ENCODE results near the gene MPRIP.

MPRIP gene

DNA sequence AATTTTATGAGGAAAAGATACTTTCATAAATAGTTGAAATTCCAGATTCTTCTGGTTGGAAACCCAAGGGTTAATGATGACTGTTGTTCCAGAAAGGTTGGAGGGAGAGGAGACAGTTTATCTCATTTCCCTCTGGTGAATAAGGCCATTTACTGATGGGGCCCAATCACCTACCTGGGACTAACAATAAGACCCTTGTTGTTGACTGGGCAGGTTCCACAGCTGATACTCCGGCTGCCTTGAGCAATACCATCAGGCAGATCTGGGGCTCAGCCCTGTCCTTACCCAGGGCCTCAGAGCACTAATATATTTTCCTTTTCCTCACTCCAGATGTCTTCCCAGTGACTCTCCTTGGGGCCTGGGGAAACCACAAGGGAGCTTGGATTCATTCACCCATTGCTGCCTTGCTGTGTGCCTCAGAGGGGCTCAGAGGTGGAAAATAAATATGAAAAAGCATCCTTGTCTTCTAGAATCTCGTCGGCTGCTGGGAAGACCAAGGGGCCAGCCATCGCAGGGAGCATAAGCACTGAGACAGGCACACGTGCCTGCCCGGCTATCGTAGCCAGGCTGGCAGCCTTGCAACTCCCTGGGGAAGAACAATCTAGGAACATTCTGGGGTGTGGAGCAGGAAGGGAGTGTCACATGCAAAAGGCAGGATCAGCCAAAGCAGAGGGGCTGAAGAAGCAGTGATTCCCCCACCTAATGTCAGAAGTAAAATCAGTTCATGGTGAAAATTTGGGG, 54.4 kb downstream of the MPRIP start:
- Mint-ChIP-seq H3K9me3 (no peaks in the 10 kb centered on the region), H3K27me3 (ENCODE audit: low read depth) (no peaks in the 10 kb centered on the region), H3K27ac (no peak overlapping the region), H3K36me3 (ENCODE audit: low read depth) (peaks cover 4% of the 10 kb centered on the region), H3K4me3 (no peak overlapping the region), H3K4me1 (ENCODE audit: low read depth) (peaks cover 3% of the 10 kb centered on the region)
- DNase-seq (ENCODE audit: low spot score), result no peak

DNA sequence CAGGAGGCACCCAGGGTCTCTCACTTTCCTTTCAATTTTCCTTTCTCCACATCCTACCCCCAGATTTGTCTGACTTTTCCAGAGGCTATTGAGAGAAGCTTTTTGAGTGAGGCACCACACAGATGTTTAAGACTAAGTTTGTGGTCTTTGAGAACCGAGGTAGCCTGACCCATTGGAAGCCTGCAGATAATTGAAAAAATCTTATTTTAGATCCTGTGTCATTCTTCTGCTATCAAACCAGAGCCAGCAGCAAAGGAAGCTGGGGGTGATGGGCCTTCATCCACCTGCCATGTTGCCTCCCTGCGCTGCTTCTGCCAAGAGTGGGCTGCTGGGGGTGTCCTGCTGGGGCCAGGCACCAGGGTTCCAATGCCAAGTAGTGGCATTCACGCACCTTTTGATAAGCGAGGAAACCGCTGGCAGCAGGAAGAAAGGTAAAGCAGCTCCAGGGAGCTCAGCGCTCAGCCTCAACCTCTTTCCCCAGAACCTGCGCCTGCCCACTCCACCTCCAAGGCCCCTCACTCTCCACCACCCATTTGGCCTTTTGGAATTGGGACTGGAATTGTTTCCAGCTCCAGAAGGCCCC, 55.6 kb downstream of the MPRIP start:
- no peak for DNase-seq (ENCODE audit: low spot score)
- no peak overlapping the region for H3K27ac Mint-ChIP-seq

DNA sequence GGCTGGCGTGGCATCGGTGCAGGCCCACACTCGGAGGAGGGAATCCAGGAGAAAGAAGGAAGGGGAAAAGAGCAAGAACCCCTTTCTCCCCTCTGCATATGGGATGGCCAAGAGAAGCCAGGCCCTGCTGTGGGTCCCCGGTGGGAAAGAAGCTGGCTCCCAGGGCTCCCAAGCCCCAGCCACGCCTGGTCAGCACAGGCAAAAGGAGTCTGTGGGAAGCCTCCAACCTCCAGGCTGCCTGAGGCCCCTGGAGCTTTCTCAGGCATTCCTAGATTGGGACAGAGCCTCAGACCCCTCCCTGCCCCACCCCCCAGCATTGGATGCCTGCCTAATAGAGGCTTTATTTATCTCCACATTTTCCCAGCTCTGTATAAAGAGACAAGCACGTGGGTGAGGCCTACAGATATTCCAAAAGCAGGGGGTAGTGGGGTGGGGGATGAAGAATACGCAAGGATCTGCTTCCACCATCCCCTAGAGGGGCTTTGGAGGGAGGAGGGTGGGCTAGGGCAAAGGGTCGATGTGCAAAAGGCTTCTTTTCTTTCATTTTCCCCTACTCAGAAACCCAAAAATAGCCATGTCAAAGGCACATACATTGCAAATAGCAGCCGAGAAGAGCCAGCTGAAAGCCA, 56.4 kb downstream of the MPRIP start:
- no peaks in the 10 kb centered on the region for H3K27me3 Mint-ChIP-seq (ENCODE audit: low read depth)
- H3K4me3 Mint-ChIP-seq, result no peak overlapping the region
- peaks cover 4% of the 10 kb centered on the region for H3K36me3 Mint-ChIP-seq (ENCODE audit: low read depth)
- peaks cover 3% of the 10 kb centered on the region for H3K4me1 Mint-ChIP-seq (ENCODE audit: low read depth)
- no peaks in the 10 kb centered on the region for H3K9me3 Mint-ChIP-seq
- DNase-seq (ENCODE audit: low spot score), result no peak
- H3K27ac Mint-ChIP-seq, result no peak overlapping the region

More for the DNA sequence above, 55.6 kb downstream of the MPRIP start:
- no peaks in the 10 kb centered on the region for H3K27me3 Mint-ChIP-seq (ENCODE audit: low read depth)
- peaks cover 4% of the 10 kb centered on the region for H3K36me3 Mint-ChIP-seq (ENCODE audit: low read depth)
- H3K9me3 Mint-ChIP-seq, result no peaks in the 10 kb centered on the region
- H3K4me1 Mint-ChIP-seq (ENCODE audit: low read depth), result peaks cover 3% of the 10 kb centered on the region
- H3K4me3 Mint-ChIP-seq, result no peak overlapping the region

DNA sequence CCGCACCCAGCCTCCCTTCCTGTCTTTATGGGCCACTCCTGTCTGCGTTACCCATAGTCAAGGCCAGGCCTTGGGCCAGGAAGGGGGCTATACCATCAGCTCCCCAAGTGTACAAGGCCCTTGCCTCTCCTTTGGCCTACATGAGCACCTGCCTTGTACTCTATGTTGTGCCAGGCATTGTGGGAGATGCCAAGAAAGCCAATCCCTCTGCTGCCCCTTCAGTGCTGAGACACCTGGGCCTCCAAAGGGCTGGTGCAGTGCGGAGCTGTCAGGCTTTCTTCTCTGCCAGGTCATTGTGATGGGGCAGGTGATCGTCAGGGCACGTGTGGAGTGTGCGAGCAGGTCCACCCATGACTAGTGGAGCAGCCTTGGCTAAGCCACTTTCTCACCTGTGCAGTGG, 59.9 kb downstream of the MPRIP start:
- no peak for DNase-seq (ENCODE audit: low spot score)
- Mint-ChIP-seq H3K9me3 (no peaks in the 10 kb centered on the region), H3K4me3 (no peak overlapping the region), H3K27me3 (ENCODE audit: low read depth) (no peaks in the 10 kb centered on the region), H3K27ac (no peak overlapping the region), H3K36me3 (ENCODE audit: low read depth) (no peaks in the 10 kb centered on the region), H3K4me1 (ENCODE audit: low read depth) (peaks cover 6% of the 10 kb centered on the region)

DNA sequence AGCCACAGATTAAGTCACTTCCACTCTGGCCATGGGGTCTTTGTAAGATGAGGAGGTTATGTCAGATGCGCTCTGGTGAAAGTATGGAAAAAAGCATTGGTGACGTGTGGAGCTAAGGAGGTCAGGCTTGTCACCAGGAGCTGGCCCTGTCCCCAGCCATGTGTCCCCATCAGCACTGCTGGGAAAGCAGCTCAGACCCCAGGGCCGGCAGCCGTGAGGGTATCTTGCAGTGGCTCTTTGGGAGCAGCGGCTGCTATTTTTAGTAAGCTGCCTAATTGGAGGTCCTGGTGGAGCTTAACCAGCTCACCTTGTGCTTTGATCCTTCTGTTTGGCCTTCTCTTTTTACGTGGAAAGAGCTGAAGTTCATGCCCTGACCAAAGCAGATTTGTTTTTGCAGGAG, 60.9 kb downstream of the MPRIP start:
- no peaks in the 10 kb centered on the region for H3K9me3 Mint-ChIP-seq
- H3K36me3 Mint-ChIP-seq (ENCODE audit: low read depth), result no peaks in the 10 kb centered on the region
- no peak for DNase-seq (ENCODE audit: low spot score)
- H3K27me3 Mint-ChIP-seq (ENCODE audit: low read depth), result no peaks in the 10 kb centered on the region
- H3K4me1 Mint-ChIP-seq (ENCODE audit: low read depth), result peaks cover 9% of the 10 kb centered on the region
- H3K27ac Mint-ChIP-seq, result no peak overlapping the region
- no peak overlapping the region for H3K4me3 Mint-ChIP-seq

DNA sequence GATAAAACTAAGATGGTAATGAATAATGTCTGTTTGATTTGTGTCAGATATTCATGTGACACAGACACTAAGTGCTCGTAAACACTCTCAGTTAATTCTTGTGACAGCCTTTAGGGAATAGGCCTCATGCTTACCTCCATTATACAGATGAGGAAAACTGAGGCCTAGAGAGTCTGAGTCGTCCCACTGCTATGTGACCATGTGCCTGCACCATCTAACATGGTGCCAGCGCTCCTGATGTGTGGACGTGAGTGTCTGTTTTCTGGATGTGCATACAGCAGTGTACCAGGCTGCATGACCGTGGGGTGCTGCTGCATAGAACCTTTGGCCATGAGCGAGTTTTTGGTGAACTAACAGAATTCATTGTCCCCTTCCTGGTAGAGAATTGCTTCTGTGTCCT, 61.8 kb downstream of the MPRIP start:
- Mint-ChIP-seq H3K36me3 (ENCODE audit: low read depth) (no peaks in the 10 kb centered on the region), H3K4me3 (no peak overlapping the region), H3K27me3 (ENCODE audit: low read depth) (no peaks in the 10 kb centered on the region), H3K4me1 (ENCODE audit: low read depth) (peaks cover 12% of the 10 kb centered on the region), H3K27ac (no peak overlapping the region), H3K9me3 (no peaks in the 10 kb centered on the region)
- DNase-seq (ENCODE audit: low spot score), result no peak

DNA sequence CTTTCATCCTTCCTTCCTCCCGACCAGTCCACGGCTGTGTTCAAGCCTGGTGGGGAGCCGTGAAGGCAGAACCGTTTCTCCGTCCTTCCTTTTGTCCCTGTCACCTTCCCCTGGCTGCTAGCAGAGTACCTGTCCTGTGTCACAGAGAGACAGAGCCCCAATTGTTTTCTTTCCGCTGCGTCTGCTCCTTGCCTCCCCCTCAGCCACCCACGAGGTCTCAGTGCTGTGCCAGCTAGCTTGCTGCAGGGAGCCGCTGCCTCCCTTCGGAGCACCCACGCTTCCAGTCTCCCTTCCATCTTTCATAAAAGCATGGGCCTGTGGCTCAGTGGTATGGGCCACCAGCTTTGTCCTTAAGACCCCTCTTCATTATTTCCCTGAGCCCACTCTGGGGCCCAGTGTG, 62.2 kb downstream of the MPRIP start:
- Mint-ChIP-seq H3K27me3 (ENCODE audit: low read depth) (no peaks in the 10 kb centered on the region), H3K36me3 (ENCODE audit: low read depth) (no peaks in the 10 kb centered on the region), H3K4me3 (no peak overlapping the region), H3K4me1 (ENCODE audit: low read depth) (peaks cover 17% of the 10 kb centered on the region), H3K27ac (no peak overlapping the region), H3K9me3 (no peaks in the 10 kb centered on the region)
- DNase-seq (ENCODE audit: low spot score), result no peak

DNA sequence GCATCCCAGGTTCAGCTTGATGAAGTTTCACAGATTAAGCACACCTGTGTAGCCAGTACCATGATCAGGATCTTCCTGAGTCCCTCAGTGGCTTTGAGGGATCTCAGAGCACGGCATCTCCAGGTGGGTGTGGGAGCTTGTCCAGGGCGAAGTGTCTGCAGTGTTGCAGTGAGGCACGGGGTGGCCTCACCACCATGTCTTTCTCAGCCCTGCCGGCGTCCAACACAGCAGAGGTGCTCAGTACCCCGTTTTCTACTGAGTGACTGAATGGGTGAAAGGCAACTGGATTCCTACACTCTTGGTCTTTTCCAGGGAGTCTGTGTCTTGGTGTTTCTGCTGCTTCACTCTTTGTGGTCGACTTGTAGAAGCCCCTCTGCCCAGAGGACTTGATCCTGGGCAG, 63.7 kb downstream of the MPRIP start:
- Mint-ChIP-seq H3K27ac (no peak overlapping the region), H3K9me3 (no peaks in the 10 kb centered on the region), H3K27me3 (ENCODE audit: low read depth) (no peaks in the 10 kb centered on the region), H3K4me3 (no peak overlapping the region), H3K36me3 (ENCODE audit: low read depth) (no peaks in the 10 kb centered on the region), H3K4me1 (ENCODE audit: low read depth) (peaks cover 27% of the 10 kb centered on the region)
- DNase-seq (ENCODE audit: low spot score), result no peak

DNA sequence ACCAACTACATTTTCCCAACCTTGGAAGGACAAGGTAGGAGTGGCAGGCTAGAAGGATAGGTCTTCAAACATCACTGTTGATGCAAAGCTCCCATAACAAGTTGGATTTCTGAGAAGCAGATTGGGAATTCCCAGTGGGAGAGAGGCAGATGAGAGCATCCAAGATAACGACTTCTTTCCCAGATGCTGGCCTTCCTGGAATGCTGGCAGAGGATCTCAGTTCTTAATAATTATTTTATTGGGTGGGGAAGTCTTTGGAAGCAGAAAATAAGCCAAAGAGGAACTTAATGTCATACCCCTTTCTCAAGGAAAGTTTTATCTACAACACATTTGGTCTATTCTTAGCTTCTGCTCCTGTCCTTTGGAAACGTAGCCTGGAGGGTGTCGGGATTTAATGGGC, 64.5 kb downstream of the MPRIP start:
- no peak for DNase-seq (ENCODE audit: low spot score)
- Mint-ChIP-seq H3K4me1 (ENCODE audit: low read depth) (peaks cover 27% of the 10 kb centered on the region), H3K27ac (no peak overlapping the region), H3K9me3 (no peaks in the 10 kb centered on the region), H3K36me3 (ENCODE audit: low read depth) (no peaks in the 10 kb centered on the region), H3K4me3 (no peak overlapping the region), H3K27me3 (ENCODE audit: low read depth) (no peaks in the 10 kb centered on the region)

DNA sequence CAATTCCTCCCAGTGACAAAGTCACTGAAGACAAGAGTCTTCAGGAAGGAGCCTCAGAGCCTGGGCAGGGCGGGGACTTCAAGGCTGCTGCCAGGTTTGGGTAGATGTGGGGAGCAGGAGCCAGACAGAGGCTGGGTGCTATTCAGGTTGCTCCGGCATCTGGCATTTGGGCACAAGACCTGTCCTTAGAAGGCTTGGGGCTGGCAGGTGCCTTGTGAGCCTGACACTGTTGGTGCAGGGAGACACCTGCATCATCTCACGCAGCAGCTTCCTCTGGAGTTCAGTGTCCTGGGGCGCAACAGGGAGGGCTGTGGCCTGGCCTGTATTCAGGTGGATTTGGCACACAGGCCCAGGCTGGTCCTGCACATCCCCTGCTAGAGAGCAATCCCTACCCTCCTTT, 65.0 kb downstream of the MPRIP start:
- Mint-ChIP-seq H3K27ac (no peak overlapping the region), H3K4me1 (ENCODE audit: low read depth) (peaks cover 27% of the 10 kb centered on the region), H3K27me3 (ENCODE audit: low read depth) (no peaks in the 10 kb centered on the region)

DNA sequence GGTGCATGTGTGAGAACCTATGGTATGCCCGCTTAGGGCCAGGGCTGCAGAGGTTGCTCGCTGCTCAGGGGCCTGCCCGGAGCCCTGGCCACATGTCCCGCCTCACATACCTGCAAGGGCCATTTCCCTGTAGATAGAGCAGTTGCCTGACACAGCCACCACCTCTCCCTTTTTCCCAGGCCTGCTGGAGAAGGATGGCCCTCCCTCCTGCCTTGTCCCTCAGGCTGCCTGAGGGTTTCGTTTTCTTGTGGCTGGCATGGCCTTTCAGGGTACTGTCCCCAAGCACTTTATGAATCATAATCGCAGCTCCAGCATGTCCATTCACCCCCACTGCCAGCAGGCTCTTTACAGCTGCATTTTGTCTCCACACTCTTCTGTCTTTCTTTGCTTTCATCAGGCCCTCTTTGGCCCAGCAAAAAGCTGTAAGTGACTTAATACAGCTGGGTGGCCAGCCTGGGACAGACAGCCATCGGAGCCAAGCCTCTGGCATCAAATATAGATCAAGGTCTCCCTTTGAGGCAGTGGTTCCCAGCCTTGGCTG, 65.7 kb downstream of the MPRIP start:
- peaks cover 27% of the 10 kb centered on the region for H3K4me1 Mint-ChIP-seq (ENCODE audit: low read depth)
- no peaks in the 10 kb centered on the region for H3K36me3 Mint-ChIP-seq (ENCODE audit: low read depth)
- peak overlapping the region; percentile 62 for H3K27ac Mint-ChIP-seq
- no peak for DNase-seq (ENCODE audit: low spot score)
- H3K9me3 Mint-ChIP-seq, result no peaks in the 10 kb centered on the region
- no peak overlapping the region for H3K4me3 Mint-ChIP-seq
- no peaks in the 10 kb centered on the region for H3K27me3 Mint-ChIP-seq (ENCODE audit: low read depth)

More for the DNA sequence above, 65.0 kb downstream of the MPRIP start:
- Mint-ChIP-seq H3K4me3 (no peak overlapping the region), H3K36me3 (ENCODE audit: low read depth) (no peaks in the 10 kb centered on the region), H3K9me3 (no peaks in the 10 kb centered on the region)
- DNase-seq (ENCODE audit: low spot score), result no peak

DNA sequence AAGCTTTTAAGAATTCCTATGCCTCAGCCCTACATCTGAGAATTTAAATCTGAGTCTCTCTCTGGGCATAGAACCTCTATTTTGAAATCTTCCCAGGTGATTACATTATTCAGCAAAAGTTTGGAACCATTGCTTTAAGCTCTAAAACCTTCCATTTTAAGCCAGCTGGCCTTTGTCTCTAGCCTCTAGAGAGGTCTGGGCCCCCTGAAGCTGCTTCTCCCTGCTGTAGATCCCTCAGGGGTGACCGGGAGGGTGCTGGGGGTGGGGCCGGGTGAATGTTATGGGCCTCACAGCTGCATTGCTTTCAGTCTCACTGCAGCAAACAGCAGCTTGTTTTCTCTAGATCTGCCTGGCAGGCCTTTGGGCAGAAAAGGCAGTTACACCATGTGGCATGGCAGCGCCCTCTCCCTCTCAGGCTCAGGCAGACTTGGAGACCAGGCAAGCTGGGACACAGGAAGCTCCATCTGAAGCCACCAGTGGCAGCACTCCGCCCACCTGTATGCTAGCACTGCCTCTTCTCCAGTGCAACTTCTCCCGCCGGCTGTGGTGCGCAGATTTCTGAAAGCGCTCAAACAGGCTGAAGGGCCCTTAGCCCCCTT, 66.3 kb downstream of the MPRIP start:
- no peak overlapping the region for H3K27ac Mint-ChIP-seq
- DNase-seq (ENCODE audit: low spot score), result no peak
- H3K4me1 Mint-ChIP-seq (ENCODE audit: low read depth), result peaks cover 29% of the 10 kb centered on the region
- H3K27me3 Mint-ChIP-seq (ENCODE audit: low read depth), result no peaks in the 10 kb centered on the region
- H3K36me3 Mint-ChIP-seq (ENCODE audit: low read depth), result no peaks in the 10 kb centered on the region
- no peaks in the 10 kb centered on the region for H3K9me3 Mint-ChIP-seq
- H3K4me3 Mint-ChIP-seq, result no peak overlapping the region

DNA sequence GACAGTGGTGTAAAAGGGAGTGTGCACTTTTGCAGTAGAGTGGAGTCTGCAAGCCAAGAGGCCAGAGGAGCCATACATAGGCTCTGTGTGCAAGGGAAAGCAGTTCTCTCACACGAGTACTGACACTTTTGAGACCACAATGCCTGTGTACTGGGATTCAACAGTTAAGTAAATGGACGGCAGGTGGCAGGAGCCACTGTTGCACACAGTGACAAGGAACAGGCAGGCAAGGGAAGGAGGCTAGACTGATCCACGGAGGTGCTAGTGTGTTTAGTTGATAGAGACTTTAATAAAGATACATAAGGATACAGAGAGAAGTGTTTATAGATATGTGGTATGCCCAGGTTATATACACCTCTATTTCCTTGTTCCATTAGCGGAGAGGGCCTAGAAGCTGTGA, 67.0 kb downstream of the MPRIP start:
- Mint-ChIP-seq H3K4me1 (ENCODE audit: low read depth) (peaks cover 29% of the 10 kb centered on the region), H3K9me3 (no peaks in the 10 kb centered on the region), H3K27me3 (ENCODE audit: low read depth) (no peaks in the 10 kb centered on the region), H3K27ac (peak overlapping the region; percentile 56), H3K36me3 (ENCODE audit: low read depth) (no peaks in the 10 kb centered on the region), H3K4me3 (peak overlapping the region; percentile 25)
- DNase-seq (ENCODE audit: low spot score), result no peak

DNA sequence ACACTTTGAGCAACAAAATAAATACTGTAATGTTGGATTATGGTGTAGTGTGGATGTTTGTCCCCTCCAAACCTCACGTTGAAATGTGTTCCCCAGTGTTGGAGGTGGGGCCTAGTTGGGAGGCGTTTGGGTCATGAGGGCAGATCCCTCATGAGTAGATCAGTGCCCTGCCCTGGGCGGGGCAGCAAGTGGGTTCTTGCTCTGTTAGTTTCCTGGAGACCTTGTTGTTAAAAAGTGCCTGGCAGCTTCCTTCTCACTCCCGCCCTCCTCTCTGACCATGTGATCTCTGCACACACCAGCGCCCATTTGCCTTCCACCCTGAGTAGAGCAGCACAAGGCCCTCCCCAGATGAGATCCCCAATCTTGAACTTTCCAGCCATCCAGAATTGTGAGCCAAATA, 67.7 kb downstream of the MPRIP start:
- H3K36me3 Mint-ChIP-seq (ENCODE audit: low read depth), result no peaks in the 10 kb centered on the region
- peak overlapping the region; percentile 62 for H3K27ac Mint-ChIP-seq
- H3K27me3 Mint-ChIP-seq (ENCODE audit: low read depth), result no peaks in the 10 kb centered on the region
- H3K9me3 Mint-ChIP-seq, result no peaks in the 10 kb centered on the region
- no peak for DNase-seq (ENCODE audit: low spot score)
- H3K4me1 Mint-ChIP-seq (ENCODE audit: low read depth), result peaks cover 33% of the 10 kb centered on the region
- H3K4me3 Mint-ChIP-seq, result peak overlapping the region; percentile 25

All from T-helper 2 cell treated with Interferon-gamma antibody and Interleukin-4, amounts not matched to agents 5 μg/mL and 100 μg/mL, for 36 hours (primary cell).